ENCODE measurements around the gene DDX4.
A peak's percentile ranks its signal among the peaks of the same experiment; 100 is the strongest.

Gene DDX4

GRCh38 chr5:55724281-55724680 is 13.6 kb upstream of the DDX4 start:
- Histone ChIP-seq H3K4me3 (ENCODE audit: low read depth, low read length) (no peak overlapping the region), H2AFZ (ENCODE audit: low read length, unreplicated experiment) (no peak overlapping the region), H3K36me3 (ENCODE audit: insufficient read depth, low read length) (no peaks in the 10 kb centered on the region), H3K79me2 (ENCODE audit: control insufficient read depth, insufficient read depth, low read length, unreplicated experiment) (no peaks in the 10 kb centered on the region), H3K4me1 (ENCODE audit: control insufficient read depth, insufficient read depth, low read length, unreplicated experiment) (no peaks in the 10 kb centered on the region), H3K27me3 (ENCODE audit: insufficient read depth, low read length) (no peaks in the 10 kb centered on the region), H3K27ac (ENCODE audit: low read depth, low read length) (no peak overlapping the region)

- H3K27me3 ChIP-seq (ENCODE audit: insufficient read depth, low read length) = no peaks in the 10 kb centered on the region
- no peak overlapping the region for H2AFZ ChIP-seq (ENCODE audit: low read length, unreplicated experiment)
- no peaks in the 10 kb centered on the region for H3K36me3 ChIP-seq (ENCODE audit: insufficient read depth, low read length)
These were observed 6.0 kb upstream of the DDX4 start for GRCh38 chr5:55731848-55732247.

GRCh38 chr5:55732585-55732984 is 5.3 kb upstream of the DDX4 start:
- Histone ChIP-seq H2AFZ (ENCODE audit: low read length, unreplicated experiment) (no peak overlapping the region), H3K27me3 (ENCODE audit: insufficient read depth, low read length) (no peaks in the 10 kb centered on the region), H3K4me1 (ENCODE audit: control insufficient read depth, insufficient read depth, low read length, unreplicated experiment) (no peaks in the 10 kb centered on the region), H3K36me3 (ENCODE audit: insufficient read depth, low read length) (no peaks in the 10 kb centered on the region), H3K27ac (ENCODE audit: low read depth, low read length) (no peak overlapping the region), H3K79me2 (ENCODE audit: control insufficient read depth, insufficient read depth, low read length, unreplicated experiment) (no peaks in the 10 kb centered on the region), H3K4me3 (ENCODE audit: low read depth, low read length) (no peak overlapping the region)

More at GRCh38 chr5:55731848-55732247, 6.0 kb upstream of the DDX4 start:
- H3K4me3 ChIP-seq (ENCODE audit: low read depth, low read length) = no peak overlapping the region
- no peaks in the 10 kb centered on the region for H3K79me2 ChIP-seq (ENCODE audit: control insufficient read depth, insufficient read depth, low read length, unreplicated experiment)
- H3K27ac ChIP-seq (ENCODE audit: low read depth, low read length) = no peak overlapping the region
- no peaks in the 10 kb centered on the region for H3K4me1 ChIP-seq (ENCODE audit: control insufficient read depth, insufficient read depth, low read length, unreplicated experiment)

GRCh38 chr5:55734658-55735057 is 3.2 kb upstream of the DDX4 start:
- Histone ChIP-seq H3K79me2 (ENCODE audit: control insufficient read depth, insufficient read depth, low read length, unreplicated experiment) (no peaks in the 10 kb centered on the region), H2AFZ (ENCODE audit: low read length, unreplicated experiment) (no peak overlapping the region), H3K4me3 (ENCODE audit: low read depth, low read length) (no peak overlapping the region)

GRCh38 chr5:55742778-55743177 is 4.9 kb downstream of the DDX4 start:
- no peak overlapping the region for H3K27ac ChIP-seq (ENCODE audit: low read depth, low read length)
- H3K4me1 ChIP-seq (ENCODE audit: control insufficient read depth, insufficient read depth, low read length, unreplicated experiment) = no peaks in the 10 kb centered on the region
- H2AFZ ChIP-seq (ENCODE audit: low read length, unreplicated experiment) = no peak overlapping the region
- no peaks in the 10 kb centered on the region for H3K27me3 ChIP-seq (ENCODE audit: insufficient read depth, low read length)
- H3K36me3 ChIP-seq (ENCODE audit: insufficient read depth, low read length) = no peaks in the 10 kb centered on the region
- no peak overlapping the region for H3K4me3 ChIP-seq (ENCODE audit: low read depth, low read length)
- H3K79me2 ChIP-seq (ENCODE audit: control insufficient read depth, insufficient read depth, low read length, unreplicated experiment) = no peaks in the 10 kb centered on the region

More at GRCh38 chr5:55734658-55735057, 3.2 kb upstream of the DDX4 start:
- Histone ChIP-seq H3K4me1 (ENCODE audit: control insufficient read depth, insufficient read depth, low read length, unreplicated experiment) (no peaks in the 10 kb centered on the region), H3K27ac (ENCODE audit: low read depth, low read length) (no peak overlapping the region), H3K36me3 (ENCODE audit: insufficient read depth, low read length) (no peaks in the 10 kb centered on the region), H3K27me3 (ENCODE audit: insufficient read depth, low read length) (no peaks in the 10 kb centered on the region)

GRCh38 chr5:55747778-55748318 is 10.0 kb downstream of the DDX4 start:
- Histone ChIP-seq H2AFZ (ENCODE audit: low read length, unreplicated experiment) (no peak overlapping the region), H3K36me3 (ENCODE audit: insufficient read depth, low read length) (no peaks in the 10 kb centered on the region), H3K27me3 (ENCODE audit: insufficient read depth, low read length) (no peaks in the 10 kb centered on the region), H3K79me2 (ENCODE audit: control insufficient read depth, insufficient read depth, low read length, unreplicated experiment) (no peaks in the 10 kb centered on the region), H3K27ac (ENCODE audit: low read depth, low read length) (no peak overlapping the region), H3K4me1 (ENCODE audit: control insufficient read depth, insufficient read depth, low read length, unreplicated experiment) (no peaks in the 10 kb centered on the region), H3K4me3 (ENCODE audit: low read depth, low read length) (no peak overlapping the region)

GRCh38 chr5:55749387-55749786 is 11.5 kb downstream of the DDX4 start:
- Histone ChIP-seq H3K27ac (ENCODE audit: low read depth, low read length) (no peak overlapping the region), H3K36me3 (ENCODE audit: insufficient read depth, low read length) (no peaks in the 10 kb centered on the region), H3K4me1 (ENCODE audit: control insufficient read depth, insufficient read depth, low read length, unreplicated experiment) (no peaks in the 10 kb centered on the region), H3K27me3 (ENCODE audit: insufficient read depth, low read length) (no peaks in the 10 kb centered on the region), H3K4me3 (ENCODE audit: low read depth, low read length) (no peak overlapping the region), H3K79me2 (ENCODE audit: control insufficient read depth, insufficient read depth, low read length, unreplicated experiment) (no peaks in the 10 kb centered on the region), H2AFZ (ENCODE audit: low read length, unreplicated experiment) (no peak overlapping the region)

- Histone ChIP-seq H3K4me1 (ENCODE audit: control insufficient read depth, insufficient read depth, low read length, unreplicated experiment) (no peaks in the 10 kb centered on the region), H3K36me3 (ENCODE audit: insufficient read depth, low read length) (no peaks in the 10 kb centered on the region), H3K27ac (ENCODE audit: low read depth, low read length) (no peak overlapping the region), H3K79me2 (ENCODE audit: control insufficient read depth, insufficient read depth, low read length, unreplicated experiment) (no peaks in the 10 kb centered on the region), H3K4me3 (ENCODE audit: low read depth, low read length) (no peak overlapping the region), H2AFZ (ENCODE audit: low read length, unreplicated experiment) (peak overlapping the region; percentile 5), H3K27me3 (ENCODE audit: insufficient read depth, low read length) (no peaks in the 10 kb centered on the region)
These were observed 12.2 kb downstream of the DDX4 start for GRCh38 chr5:55750063-55750462.

- Histone ChIP-seq H3K79me2 (ENCODE audit: control insufficient read depth, insufficient read depth, low read length, unreplicated experiment) (no peaks in the 10 kb centered on the region), H3K27ac (ENCODE audit: low read depth, low read length) (no peak overlapping the region), H3K4me3 (ENCODE audit: low read depth, low read length) (no peak overlapping the region), H3K27me3 (ENCODE audit: insufficient read depth, low read length) (no peaks in the 10 kb centered on the region), H3K36me3 (ENCODE audit: insufficient read depth, low read length) (no peaks in the 10 kb centered on the region), H3K4me1 (ENCODE audit: control insufficient read depth, insufficient read depth, low read length, unreplicated experiment) (no peaks in the 10 kb centered on the region), H2AFZ (ENCODE audit: low read length, unreplicated experiment) (no peak overlapping the region)
These were observed 12.6 kb downstream of the DDX4 start for GRCh38 chr5:55750499-55750898.

- H3K27me3 ChIP-seq (ENCODE audit: insufficient read depth, low read length) = no peaks in the 10 kb centered on the region
- no peaks in the 10 kb centered on the region for H3K4me1 ChIP-seq (ENCODE audit: control insufficient read depth, insufficient read depth, low read length, unreplicated experiment)
- H3K27ac ChIP-seq (ENCODE audit: low read depth, low read length) = no peak overlapping the region
- H3K4me3 ChIP-seq (ENCODE audit: low read depth, low read length) = no peak overlapping the region
- no peaks in the 10 kb centered on the region for H3K36me3 ChIP-seq (ENCODE audit: insufficient read depth, low read length)
- no peaks in the 10 kb centered on the region for H3K79me2 ChIP-seq (ENCODE audit: control insufficient read depth, insufficient read depth, low read length, unreplicated experiment)
- no peak overlapping the region for H2AFZ ChIP-seq (ENCODE audit: low read length, unreplicated experiment)
These were observed 20.4 kb downstream of the DDX4 start for GRCh38 chr5:55758231-55758630.

- no peaks in the 10 kb centered on the region for H3K4me1 ChIP-seq (ENCODE audit: control insufficient read depth, insufficient read depth, low read length, unreplicated experiment)
- no peak overlapping the region for H3K27ac ChIP-seq (ENCODE audit: low read depth, low read length)
- no peaks in the 10 kb centered on the region for H3K79me2 ChIP-seq (ENCODE audit: control insufficient read depth, insufficient read depth, low read length, unreplicated experiment)
- no peak overlapping the region for H2AFZ ChIP-seq (ENCODE audit: low read length, unreplicated experiment)
- H3K36me3 ChIP-seq (ENCODE audit: insufficient read depth, low read length) = no peaks in the 10 kb centered on the region
- H3K27me3 ChIP-seq (ENCODE audit: insufficient read depth, low read length) = no peaks in the 10 kb centered on the region
- no peak overlapping the region for H3K4me3 ChIP-seq (ENCODE audit: low read depth, low read length)
These were observed 20.9 kb downstream of the DDX4 start for GRCh38 chr5:55758714-55759113.

Measured in ACC112 (cell line).